Liver (tissue), 9 donors: Measurements from ENCODE around the gene SLC25A43. TPM values are rescaled to one million over a fixed set of nuclear protein-coding genes. Genes with fewer than 3 reads are reported as not detected.

Experiments used
- DNase-seq: peaks from one replicate; pipeline ENCODE4 v3.0.0-alpha.2; 2017; ENCODE audit warnings: low spot score
- H3K27ac ChIP-seq, 2 donors: one replicate each; pipeline ENCODE4 v1.7.0; 2013; ENCODE audit warnings: inconsistent platforms in 2 of 2, low read length in 2 of 2, control low read depth in 1 of 2, low read depth in 1 of 2, mild to moderate bottlenecking in 1 of 2
- H3K27me3 ChIP-seq, 4 donors: one replicate each; pipeline versions ENCODE4 v1.6.1 to v1.7.0; 2013; ENCODE audit warnings: low read length in 3 of 4, inconsistent platforms in 1 of 4, mild to moderate bottlenecking in 1 of 4, moderate library complexity in 1 of 4; ENCODE audit not compliant: control insufficient read depth in 4 of 4, insufficient read depth in 4 of 4
- H3K36me3 ChIP-seq, 4 donors: one replicate each; pipeline versions ENCODE4 v1.6.1 to v1.7.0; 2013; ENCODE audit warnings: low read length in 3 of 4, mild to moderate bottlenecking in 3 of 4, low read depth in 1 of 4, moderate library complexity in 1 of 4; ENCODE audit not compliant: control insufficient read depth in 4 of 4, insufficient read depth in 3 of 4
- H3K4me1 ChIP-seq, 4 donors: one replicate each; pipeline versions ENCODE4 v1.6.1 to v1.7.0; 2013; ENCODE audit warnings: low read length in 3 of 4, mild to moderate bottlenecking in 3 of 4, moderate library complexity in 1 of 4; ENCODE audit not compliant: control insufficient read depth in 4 of 4, insufficient read depth in 4 of 4
- H3K4me3 ChIP-seq, 3 donors: one replicate each; pipeline versions ENCODE4 v1.6.1 to v1.7.0; 2013; ENCODE audit warnings: low read length in 3 of 3, control low read depth in 1 of 3, low read depth in 1 of 3, mild to moderate bottlenecking in 1 of 3
- H3K9ac ChIP-seq, 2 donors: one replicate each; pipeline ENCODE4 v1.7.0; 2013; ENCODE audit warnings: low read length in 2 of 2, mild to moderate bottlenecking in 2 of 2, moderate library complexity in 2 of 2, control low read depth in 1 of 2, low read depth in 1 of 2
- H3K9me3 ChIP-seq, 4 donors: one replicate each; pipeline versions ENCODE4 v1.6.1 to v1.7.0; 2013; ENCODE audit warnings: low read length in 3 of 4; ENCODE audit not compliant: control insufficient read depth in 4 of 4
- ATF3 ChIP-seq: IDR thresholded peaks from 2 replicates; pipeline ENCODE4 v1.6.1; 2016; ENCODE audit warnings: antibody characterized with exemption
- CTCF ChIP-seq: fragments of 150-350 bp; IDR thresholded peaks from 2 replicates; pipeline ENCODE4 v1.5.1; 2017; ENCODE audit warnings: improper control_type of control experiment, low read depth, low read length; ENCODE audit not compliant: missing input control
- EGR1 ChIP-seq, 2 donors: IDR thresholded peaks; 2 replicates each; pipeline ENCODE4 v1.6.1; 2016 to 2018; ENCODE audit warnings: antibody characterized with exemption in 2 of 2, low read depth in 2 of 2
- FOXA1 ChIP-seq: IDR thresholded peaks from 2 replicates; pipeline ENCODE4 v1.6.1; 2016; ENCODE audit warnings: antibody characterized with exemption
- FOXA2 ChIP-seq: IDR thresholded peaks from 2 replicates; pipeline ENCODE4 v1.6.1; 2016; ENCODE audit warnings: antibody characterized with exemption
- GABPA ChIP-seq, 2 donors: IDR thresholded peaks in 1 of 2; conservative IDR thresholded peaks in 1 of 2; 2 replicates each; pipeline ENCODE4 v1.6.1; 2016; ENCODE audit warnings: antibody characterized with exemption in 2 of 2, mild to moderate bottlenecking in 1 of 2, moderate library complexity in 1 of 2
- HNF4A ChIP-seq, 2 donors: conservative IDR thresholded peaks; 2 replicates each; pipeline ENCODE4 v1.6.1; 2016; ENCODE audit warnings: antibody characterized with exemption in 2 of 2, mild to moderate bottlenecking in 2 of 2
- HNF4G ChIP-seq: IDR thresholded peaks from 2 replicates; pipeline ENCODE4 v1.6.1; 2016; ENCODE audit warnings: antibody characterized with exemption
- JUND ChIP-seq, 2 donors: IDR thresholded peaks; 2 replicates each; pipeline ENCODE4 v1.6.1; 2016; ENCODE audit warnings: antibody characterized with exemption in 2 of 2
- MAX ChIP-seq: IDR thresholded peaks from 2 replicates; pipeline ENCODE4 v1.6.1; 2016; ENCODE audit warnings: antibody characterized with exemption
- NR2F2 ChIP-seq: IDR thresholded peaks from 2 replicates; pipeline ENCODE4 v1.6.1; 2016; ENCODE audit warnings: antibody characterized with exemption
- RAD21 ChIP-seq, 2 donors: IDR thresholded peaks; 2 replicates each; pipeline ENCODE4 v1.6.1; 2016; ENCODE audit warnings: antibody characterized with exemption in 2 of 2, mild to moderate bottlenecking in 2 of 2
- REST ChIP-seq: IDR thresholded peaks from 2 replicates; pipeline ENCODE4 v1.6.1; 2016; ENCODE audit warnings: antibody characterized with exemption, mild to moderate bottlenecking
- RXRA ChIP-seq, 2 donors: IDR thresholded peaks; 2 replicates each; pipeline ENCODE4 v1.6.1; 2017 to 2018; ENCODE audit warnings: antibody characterized with exemption in 2 of 2, mild to moderate bottlenecking in 1 of 2
- SP1 ChIP-seq: IDR thresholded peaks from 2 replicates; pipeline ENCODE4 v1.6.1; 2018; ENCODE audit warnings: antibody characterized with exemption, mild to moderate bottlenecking
- TAF1 ChIP-seq: conservative IDR thresholded peaks from 2 replicates; pipeline ENCODE4 v1.6.1; 2016; ENCODE audit warnings: antibody characterized with exemption, mild to moderate bottlenecking
- YY1 ChIP-seq: IDR thresholded peaks from 2 replicates; pipeline ENCODE4 v1.6.1; 2016; ENCODE audit warnings: antibody characterized with exemption, mild to moderate bottlenecking
- ZBTB33 ChIP-seq: IDR thresholded peaks from 2 replicates; pipeline ENCODE4 v1.6.1; 2016; ENCODE audit warnings: antibody characterized with exemption
- WGBS: extraction: QIAGEN DNeasy Blood & Tissue Kit; methylation state at CpG from one replicate; pipeline ENCODE4 v1.1.7; 2013; 5-methylcytosine and 5-hydroxymethylcytosine counted together
- polyA plus RNA-seq, 2 donors: library from polyadenylated mRNA; stranded (reverse) in 1 of 2; unstranded in 1 of 2; fragments of 200-250 nt in 1 of 2; fragments of >200 nt in 1 of 2; fragmentation: Nextera tagmentation in 1 of 2; extraction: Ambion mirVana in 1 of 2; gene quantifications; one replicate each; pipeline versions ENCODE4 v1.2.1 to v1.2.3, GENCODE V29; 2013 to 2015
- total RNA-seq, 2 donors: library from RNA; depleted of rRNA; stranded (reverse); fragments of >200 nt; gene quantifications; one replicate each; pipeline ENCODE4 v1.2.3, GENCODE V29; 2014
- donor health status: healthy.
- donor health status: healthy.
- donor health status: healthy.
- donor health status: healthy.
- donor health status: healthy.

Gene SLC25A43
- total RNA-seq (10 to 100 TPM in 1 of 2 donors, 1 to 10 TPM in 1; 6.5 to 10.9 TPM), polyA plus RNA-seq (1 to 10 TPM; 4.5 to 4.7 TPM)

GRCh38 chrX:119398974-119399771 lies at the start of gene SLC25A43:
Gene SLC25A43 (plus strand): TSS chrX:119399336. CDS start chrX:119399404, 68 bp downstream.
- WGBS: under 1% methylated on average over 77 of the region's 77 CpGs
- DNase-seq: peak; percentile 36
- no peak for TF ChIP-seq RAD21 (IDR thresholded peaks at IDR 0.05)
- no peak for TF ChIP-seq YY1
- no peak for TF ChIP-seq TAF1
- no peak for TF ChIP-seq FOXA1
- TF ChIP-seq HNF4A (conservative IDR thresholded peaks at IDR 0.05): no peak
- no peak for TF ChIP-seq MAX
- TF ChIP-seq EGR1 (IDR thresholded peaks at IDR 0.05; ENCODE audit: low read depth in 2 of 2): no peak
- TF ChIP-seq GABPA (IDR thresholded peaks at IDR 0.05 in 1 of 2, conservative IDR thresholded peaks at IDR 0.05 in 1 of 2): no peak
- no peak for TF ChIP-seq FOXA2
- no peak for TF ChIP-seq ZBTB33
- no peak for TF ChIP-seq NR2F2
- no peak for TF ChIP-seq HNF4G
- no peak for TF ChIP-seq JUND (IDR thresholded peaks at IDR 0.05)
- no peak for TF ChIP-seq REST
- TF ChIP-seq SP1: no peak
- no peak for TF ChIP-seq CTCF
- no peak for TF ChIP-seq RXRA (IDR thresholded peaks at IDR 0.05)
- no peak for TF ChIP-seq ATF3
- Histone ChIP-seq H3K4me3 (peak within 1 kb of the TSS; percentile 18 to 67 (median 65)), H3K9ac (peak within 1 kb of the TSS; percentile 2 to 31), H3K27me3 (no peaks in the 10 kb centered on the region), H3K4me1 (peaks cover 0 to 10% (median 6%) of the 10 kb centered on the region in 4 donors), H3K27ac (peak within 1 kb of the TSS; percentile 54 to 73), H3K9me3 (no peaks in the 10 kb centered on the region), H3K36me3 (no peaks in the 10 kb centered on the region)
